Activated CD4-positive, alpha-beta T cell treated with anti-CD3 and anti-CD28 coated beads, Interleukin-2, amount 10 ng/mL, durations not matched to agents 24 days and 14 days (primary cell): ENCODE data around the gene TMLHE. TPM values are rescaled to one million over a fixed set of nuclear protein-coding genes. Genes with fewer than 3 reads are reported as not detected.
"Not testable (repeated sequence)": the region's sequence is repeated elsewhere in the genome, so short reads cannot be mapped to it uniquely, and the experiment has no call there.

Source experiments
- DNase-seq: peaks from one replicate; pipeline ENCODE4 v3.0.0; 2022
- H3K27ac Mint-ChIP-seq: one replicate; pipeline ENCODE4 v1.8.0; 2022; ENCODE audit warnings: mild to moderate bottlenecking, mixed read lengths
- H3K27me3 Mint-ChIP-seq: one replicate; pipeline ENCODE4 v1.8.0; 2022; ENCODE audit warnings: mixed read lengths
- H3K36me3 Mint-ChIP-seq: one replicate; pipeline ENCODE4 v1.8.0; 2022; ENCODE audit warnings: low read depth, mild to moderate bottlenecking, mixed read lengths
- H3K4me1 Mint-ChIP-seq: one replicate; pipeline ENCODE4 v1.8.0; 2021; ENCODE audit warnings: mixed read lengths
- H3K4me3 Mint-ChIP-seq: one replicate; pipeline ENCODE4 v1.8.0; 2022; ENCODE audit warnings: mild to moderate bottlenecking, moderate library complexity, mixed read lengths
- H3K9me3 Mint-ChIP-seq: one replicate; pipeline ENCODE4 v1.8.0; 2021; ENCODE audit warnings: mixed read lengths
- intact Hi-C: fragments of 100-400 bp; cut with micrococcal nuclease; formaldehyde crosslinking; loops from one replicate; pipeline ENCODE4 v1.15.1; 2023
- total RNA-seq: library from RNA; stranded (reverse); gene quantifications from 2 replicates; pipeline ENCODE4 v1.2.3, GENCODE V29; 2022

Gene TMLHE
- total RNA-seq, 1 donor from 2014 or later = 7.1 TPM

- H3K4me3 Mint-ChIP-seq, DNase-seq, H3K36me3 Mint-ChIP-seq, H3K9me3 Mint-ChIP-seq, intact Hi-C loops, H3K27me3 Mint-ChIP-seq, H3K4me1 Mint-ChIP-seq, H3K27ac Mint-ChIP-seq: not testable (repeated sequence)
Measured at GRCh38 chrX:155457761-155458447, 154.8 kb downstream of the TMLHE start.

- peaks cover 5% of the 10 kb centered on the region for H3K9me3 Mint-ChIP-seq
- H3K4me3 Mint-ChIP-seq = no peak overlapping the region
- H3K27me3 Mint-ChIP-seq = no peaks in the 10 kb centered on the region
- intact Hi-C loops = no loop called here
- no peaks in the 10 kb centered on the region for H3K4me1 Mint-ChIP-seq
- no peak for DNase-seq
- H3K27ac Mint-ChIP-seq = no peak overlapping the region
- H3K36me3 Mint-ChIP-seq = peaks cover 2% of the 10 kb centered on the region
Measured at GRCh38 chrX:155441097-155441496, 171.7 kb downstream of the TMLHE start.

Other genes starting within 250 kb of the TMLHE start
- gene F8A2, start 230.9 kb downstream of the TMLHE start, total RNA-seq = not detected in 2 replicates
- 24.4 and 29.1 TPM in 2 replicates for gene F8A3, start 154.3 kb downstream of the TMLHE start, total RNA-seq
- gene SPRY3, start 366 bp downstream of the TMLHE start, total RNA-seq = 0.16 and 0.21 TPM in 2 replicates